ENCODE data around the gene SUSD3.

SUSD3 gene

GRCh38 chr9:93052791-93053540 is 5.5 kb upstream of the SUSD3 start:
- TF ChIP-seq CTCF (IDR thresholded peaks at IDR 0.05; ENCODE audit: borderline replicate concordance, insufficient read depth, low read depth, low read length), result no peak
- H3K4me3 ChIP-seq (ENCODE audit: low read depth, low read length), result no peak overlapping the region

- TF ChIP-seq CTCF (IDR thresholded peaks at IDR 0.05; ENCODE audit: borderline replicate concordance, insufficient read depth, low read depth, low read length), result no peak
- no peak overlapping the region for H3K4me3 ChIP-seq (ENCODE audit: low read depth, low read length)
Observed at GRCh38 chr9:93053781-93054331, 4.6 kb upstream of the SUSD3 start.

GRCh38 chr9:93054758-93055704 is 3.5 kb upstream of the SUSD3 start:
- no peak overlapping the region for H3K4me3 ChIP-seq (ENCODE audit: low read depth, low read length)
- no peak for TF ChIP-seq CTCF (IDR thresholded peaks at IDR 0.05; ENCODE audit: borderline replicate concordance, insufficient read depth, low read depth, low read length)

- TF ChIP-seq CTCF (IDR thresholded peaks at IDR 0.05; ENCODE audit: borderline replicate concordance, insufficient read depth, low read depth, low read length), result no peak
- H3K4me3 ChIP-seq (ENCODE audit: low read depth, low read length), result no peak overlapping the region
Observed at GRCh38 chr9:93057042-93057702, 1.3 kb upstream of the SUSD3 start.

- no peak overlapping the region for H3K4me3 ChIP-seq (ENCODE audit: low read depth, low read length)
- TF ChIP-seq CTCF (IDR thresholded peaks at IDR 0.05; ENCODE audit: borderline replicate concordance, insufficient read depth, low read depth, low read length), result no peak
Observed at GRCh38 chr9:93057703-93058354, 672 bp upstream of the SUSD3 start.

- H3K4me3 ChIP-seq (ENCODE audit: low read depth, low read length), result peak overlapping the region; percentile 64
- no peak for TF ChIP-seq CTCF (IDR thresholded peaks at IDR 0.05; ENCODE audit: borderline replicate concordance, insufficient read depth, low read depth, low read length)
Observed at GRCh38 chr9:93059011-93059714, 662 bp downstream of the SUSD3 start.

All from GM12875 (cell line).